ENCODE measurements around the gene PDCD4.

PDCD4 gene

DNA sequence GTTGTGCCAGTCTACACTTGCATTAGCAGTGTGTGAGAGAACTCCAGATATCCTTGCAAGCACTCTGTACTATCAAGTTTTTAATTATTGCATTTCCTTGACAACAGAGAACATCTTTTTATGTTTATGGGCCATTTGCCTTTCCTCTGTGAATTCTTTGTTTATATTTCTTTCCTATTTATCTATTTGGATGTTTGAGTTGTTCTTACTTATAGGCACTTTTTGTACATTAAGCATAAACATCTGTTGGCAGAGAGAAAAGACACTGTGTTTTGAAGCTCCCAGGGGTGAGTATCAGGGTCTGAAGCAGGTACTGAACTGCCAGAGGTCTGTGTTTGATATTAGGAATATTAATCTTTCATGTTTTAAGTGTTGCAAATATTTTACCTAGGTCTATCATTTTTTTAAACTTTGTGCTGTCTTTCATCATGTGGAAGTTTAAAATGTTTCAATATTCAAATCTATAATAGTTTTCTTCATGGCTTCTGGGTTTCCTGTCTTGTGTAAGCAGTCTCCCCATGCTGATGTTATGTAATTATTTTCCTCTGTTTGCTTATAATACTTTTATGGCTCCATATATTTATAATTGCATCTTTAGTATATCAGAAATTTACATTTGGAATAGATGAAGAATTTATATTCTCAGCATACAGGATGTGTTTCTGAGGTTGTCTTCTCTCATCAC lies 17.7 kb upstream of the PDCD4 start:
- Histone ChIP-seq H3K4me2 (ENCODE audit: low read length) (no peak overlapping the region), H3K4ac (ENCODE audit: low read depth, low read length) (no peak overlapping the region), H3K79me1 (ENCODE audit: low read length) (no peaks in the 10 kb centered on the region), H4K8ac (ENCODE audit: low read depth, low read length) (no peak overlapping the region), H3K4me1 (ENCODE audit: control insufficient read depth, low read depth, low read length) (peaks cover 3% of the 10 kb centered on the region), H3K36me3 (ENCODE audit: control insufficient read depth, insufficient read depth, low read length) (no peaks in the 10 kb centered on the region), H3K27ac (ENCODE audit: low read depth, low read length) (no peak overlapping the region), H2AK5ac (ENCODE audit: low read length) (no peak overlapping the region), H3K79me2 (ENCODE audit: control insufficient read depth, insufficient read depth, low read length) (no peaks in the 10 kb centered on the region), H3K23ac (ENCODE audit: low read length) (no peak overlapping the region), H3K18ac (ENCODE audit: low read length) (no peak overlapping the region), H3K4me3 (ENCODE audit: low read length) (no peak overlapping the region), H2BK120ac (ENCODE audit: low read depth, low read length) (no peak overlapping the region), H3K56ac (ENCODE audit: low read length) (no peak overlapping the region), H2BK15ac (replicated peaks; ENCODE audit: low read depth) (no peak overlapping the region), H4K5ac (ENCODE audit: low read length) (no peak overlapping the region), H2BK5ac (ENCODE audit: low read length) (no peak overlapping the region), H3K9ac (ENCODE audit: low read length) (no peak overlapping the region), H3K27me3 (ENCODE audit: insufficient read depth, low read length, poor library complexity) (no peaks in the 10 kb centered on the region)
- no peak for DNase-seq

DNA sequence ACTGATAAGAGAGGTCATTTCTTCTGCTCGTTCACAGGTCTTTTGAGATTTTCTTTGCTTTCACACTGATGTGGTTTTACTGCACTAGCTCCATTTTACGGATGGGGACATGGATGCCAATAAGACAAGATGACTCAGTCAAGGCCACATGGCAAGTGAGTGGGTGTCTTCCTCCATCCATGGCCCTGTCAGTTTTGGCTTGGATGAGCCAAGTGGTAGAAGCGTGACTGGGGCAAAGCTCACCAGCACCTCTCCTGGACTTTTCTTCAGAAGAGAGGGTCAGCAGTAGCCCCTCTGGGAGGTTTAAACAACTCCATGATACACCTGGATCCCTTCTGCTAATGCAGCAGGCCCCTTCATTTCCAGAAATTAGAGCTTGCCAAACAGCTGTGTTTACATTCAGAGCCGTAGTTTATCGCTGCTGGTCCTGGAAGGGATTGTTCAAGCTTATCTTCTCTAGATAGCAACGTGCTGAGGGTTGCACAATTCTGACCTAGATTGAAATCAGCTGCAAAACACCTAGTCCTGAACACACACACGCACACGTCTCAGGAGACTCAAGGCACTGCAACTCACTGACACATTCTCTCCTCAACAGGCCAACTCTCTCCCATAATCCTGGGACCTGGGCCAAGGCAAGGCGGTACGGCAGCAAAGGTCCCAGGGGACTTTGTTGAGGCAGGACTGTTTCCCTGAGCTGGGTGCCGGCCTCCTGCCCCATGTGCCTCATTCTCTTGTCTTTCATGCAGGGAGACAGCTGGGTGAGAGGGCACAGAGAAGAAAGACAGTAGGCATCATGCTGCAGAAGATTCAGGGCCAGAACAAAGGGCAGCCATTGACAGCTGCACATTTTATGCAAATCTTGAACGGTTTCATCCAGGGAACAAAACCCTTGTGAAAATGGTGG lies 14.2 kb upstream of the PDCD4 start:
- H3K56ac ChIP-seq (ENCODE audit: low read length), result peak overlapping the region; percentile 56
- H3K4me2 ChIP-seq (ENCODE audit: low read length), result no peak overlapping the region
- no peaks in the 10 kb centered on the region for H3K27me3 ChIP-seq (ENCODE audit: insufficient read depth, low read length, poor library complexity)
- H3K27ac ChIP-seq (ENCODE audit: low read depth, low read length), result peak overlapping the region; percentile 81
- no peaks in the 10 kb centered on the region for H3K79me2 ChIP-seq (ENCODE audit: control insufficient read depth, insufficient read depth, low read length)
- H3K36me3 ChIP-seq (ENCODE audit: control insufficient read depth, insufficient read depth, low read length), result no peaks in the 10 kb centered on the region
- no peak overlapping the region for H4K5ac ChIP-seq (ENCODE audit: low read length)
- H2BK15ac ChIP-seq (replicated peaks; ENCODE audit: low read depth), result no peak overlapping the region
- no peaks in the 10 kb centered on the region for H3K79me1 ChIP-seq (ENCODE audit: low read length)
- DNase-seq, result peak; percentile 82
- no peak overlapping the region for H3K4ac ChIP-seq (ENCODE audit: low read depth, low read length)
- H2AK5ac ChIP-seq (ENCODE audit: low read length), result no peak overlapping the region
- no peak overlapping the region for H3K9ac ChIP-seq (ENCODE audit: low read length)
- H3K4me3 ChIP-seq (ENCODE audit: low read length), result no peak overlapping the region
- no peak overlapping the region for H2BK120ac ChIP-seq (ENCODE audit: low read depth, low read length)
- no peak overlapping the region for H3K23ac ChIP-seq (ENCODE audit: low read length)
- H4K8ac ChIP-seq (ENCODE audit: low read depth, low read length), result no peak overlapping the region
- no CpG with 5 or more reads among the region's 12 CpGs for WGBS (ENCODE audit: extremely low coverage, insufficient coverage, low lambda C conversion rate)
- peaks cover 5% of the 10 kb centered on the region for H3K4me1 ChIP-seq (ENCODE audit: control insufficient read depth, low read depth, low read length)
- peak overlapping the region; percentile 60 for H3K18ac ChIP-seq (ENCODE audit: low read length)
- H2BK5ac ChIP-seq (ENCODE audit: low read length), result peak overlapping the region; percentile 92

DNA sequence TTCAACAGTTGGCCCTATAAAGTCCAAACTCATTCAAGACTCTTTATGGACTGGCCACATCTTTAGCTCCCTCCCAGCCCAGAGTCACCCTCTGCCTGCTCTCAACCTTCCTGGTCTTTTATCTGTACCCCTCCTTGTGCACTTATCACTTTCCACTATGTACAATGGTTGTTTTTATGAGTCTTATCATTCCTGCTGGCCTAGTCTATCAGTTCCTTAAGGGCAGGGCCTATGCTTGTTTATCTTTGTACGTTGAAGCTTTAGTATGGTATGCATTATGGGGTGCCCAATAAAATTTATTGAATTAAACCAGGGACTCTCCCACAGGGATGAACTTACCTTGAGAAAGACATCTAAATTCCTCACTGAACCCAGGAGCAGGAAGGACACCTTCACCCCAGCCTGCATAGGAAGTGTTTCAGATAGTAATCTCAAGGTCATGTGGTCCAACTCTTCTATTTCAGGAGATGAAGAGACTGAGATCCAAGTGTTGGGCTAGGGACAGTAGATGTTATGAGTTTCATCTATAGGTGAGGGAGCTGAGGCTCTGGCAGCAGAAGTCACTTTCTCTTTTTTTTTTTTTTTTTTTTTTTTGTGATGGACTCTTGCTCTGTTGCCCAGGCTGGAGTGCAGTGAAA lies 13.3 kb upstream of the PDCD4 start:
- Histone ChIP-seq H2BK5ac (ENCODE audit: low read length) (no peak overlapping the region), H3K23ac (ENCODE audit: low read length) (no peak overlapping the region), H3K4me2 (ENCODE audit: low read length) (no peak overlapping the region), H3K27ac (ENCODE audit: low read depth, low read length) (peak overlapping the region; percentile 69), H3K79me2 (ENCODE audit: control insufficient read depth, insufficient read depth, low read length) (no peaks in the 10 kb centered on the region), H2AK5ac (ENCODE audit: low read length) (peak overlapping the region; percentile 56), H3K18ac (ENCODE audit: low read length) (peak overlapping the region; percentile 60), H3K79me1 (ENCODE audit: low read length) (no peaks in the 10 kb centered on the region), H2BK15ac (replicated peaks; ENCODE audit: low read depth) (no peak overlapping the region), H2BK120ac (ENCODE audit: low read depth, low read length) (no peak overlapping the region), H3K4me1 (ENCODE audit: control insufficient read depth, low read depth, low read length) (peaks cover 5% of the 10 kb centered on the region), H3K4ac (ENCODE audit: low read depth, low read length) (no peak overlapping the region), H4K8ac (ENCODE audit: low read depth, low read length) (no peak overlapping the region), H3K27me3 (ENCODE audit: insufficient read depth, low read length, poor library complexity) (no peaks in the 10 kb centered on the region), H4K5ac (ENCODE audit: low read length) (no peak overlapping the region), H3K9ac (ENCODE audit: low read length) (no peak overlapping the region), H3K4me3 (ENCODE audit: low read length) (no peak overlapping the region), H3K36me3 (ENCODE audit: control insufficient read depth, insufficient read depth, low read length) (no peaks in the 10 kb centered on the region), H3K56ac (ENCODE audit: low read length) (no peak overlapping the region)
- DNase-seq, result no peak
- no CpG with 5 or more reads among the region's 1 CpG for WGBS (ENCODE audit: extremely low coverage, insufficient coverage, low lambda C conversion rate)

DNA sequence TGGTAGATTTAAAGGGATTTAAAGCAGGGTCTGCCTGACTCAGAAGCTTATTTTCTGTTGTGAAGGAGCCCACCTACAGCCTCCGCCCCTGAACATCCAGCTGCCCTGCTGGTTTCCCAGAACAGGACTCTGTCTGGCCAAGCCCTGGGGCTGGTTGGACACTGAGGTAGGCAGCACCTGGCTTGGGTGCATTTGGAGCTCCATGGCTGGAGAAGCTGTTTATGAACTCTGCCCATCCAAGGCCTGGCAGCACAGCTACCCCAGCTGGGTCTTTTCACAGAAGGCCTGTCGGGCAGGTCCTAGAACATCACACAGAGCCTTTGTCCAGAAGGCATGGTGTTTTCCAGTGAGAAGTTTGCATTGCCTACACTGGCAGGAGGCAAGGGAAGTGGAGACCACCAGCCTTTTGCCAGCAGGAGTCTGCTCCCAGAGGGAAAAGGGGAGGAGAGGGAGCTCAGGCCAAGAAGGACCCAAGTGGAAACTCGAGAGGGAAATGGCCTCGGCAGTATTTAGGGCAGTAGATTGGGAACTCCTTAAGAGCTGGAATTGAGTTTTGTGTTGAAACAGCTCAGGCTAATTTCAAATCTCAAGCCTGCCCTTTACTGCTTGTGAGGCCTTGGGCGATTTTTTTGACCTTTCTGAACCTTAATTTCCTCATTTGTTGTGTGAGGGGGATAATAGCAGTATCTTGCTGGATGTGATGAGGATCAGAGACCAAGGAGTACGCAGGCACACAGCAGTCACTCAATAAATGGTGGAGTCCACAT lies 12.3 kb upstream of the PDCD4 start:
- H3K4me3 ChIP-seq (ENCODE audit: low read length), result no peak overlapping the region
- H3K4ac ChIP-seq (ENCODE audit: low read depth, low read length), result no peak overlapping the region
- no peak overlapping the region for H3K23ac ChIP-seq (ENCODE audit: low read length)
- H3K4me1 ChIP-seq (ENCODE audit: control insufficient read depth, low read depth, low read length), result peaks cover 5% of the 10 kb centered on the region
- H3K9ac ChIP-seq (ENCODE audit: low read length), result no peak overlapping the region
- no peaks in the 10 kb centered on the region for H3K79me2 ChIP-seq (ENCODE audit: control insufficient read depth, insufficient read depth, low read length)
- no peak overlapping the region for H2BK5ac ChIP-seq (ENCODE audit: low read length)
- WGBS (ENCODE audit: extremely low coverage, insufficient coverage, low lambda C conversion rate), result no CpG with 5 or more reads among the region's 6 CpGs
- no peak overlapping the region for H3K27ac ChIP-seq (ENCODE audit: low read depth, low read length)
- DNase-seq, result no peak
- H3K36me3 ChIP-seq (ENCODE audit: control insufficient read depth, insufficient read depth, low read length), result no peaks in the 10 kb centered on the region
- H2BK120ac ChIP-seq (ENCODE audit: low read depth, low read length), result peak overlapping the region; percentile 1
- H2BK15ac ChIP-seq (replicated peaks; ENCODE audit: low read depth), result peak overlapping the region; percentile 8
- no peak overlapping the region for H4K5ac ChIP-seq (ENCODE audit: low read length)
- H3K79me1 ChIP-seq (ENCODE audit: low read length), result no peaks in the 10 kb centered on the region
- H2AK5ac ChIP-seq (ENCODE audit: low read length), result peak overlapping the region; percentile 15
- peak overlapping the region; percentile 52 for H3K18ac ChIP-seq (ENCODE audit: low read length)
- H4K8ac ChIP-seq (ENCODE audit: low read depth, low read length), result no peak overlapping the region
- H3K4me2 ChIP-seq (ENCODE audit: low read length), result no peak overlapping the region
- H3K56ac ChIP-seq (ENCODE audit: low read length), result no peak overlapping the region
- H3K27me3 ChIP-seq (ENCODE audit: insufficient read depth, low read length, poor library complexity), result no peaks in the 10 kb centered on the region

DNA sequence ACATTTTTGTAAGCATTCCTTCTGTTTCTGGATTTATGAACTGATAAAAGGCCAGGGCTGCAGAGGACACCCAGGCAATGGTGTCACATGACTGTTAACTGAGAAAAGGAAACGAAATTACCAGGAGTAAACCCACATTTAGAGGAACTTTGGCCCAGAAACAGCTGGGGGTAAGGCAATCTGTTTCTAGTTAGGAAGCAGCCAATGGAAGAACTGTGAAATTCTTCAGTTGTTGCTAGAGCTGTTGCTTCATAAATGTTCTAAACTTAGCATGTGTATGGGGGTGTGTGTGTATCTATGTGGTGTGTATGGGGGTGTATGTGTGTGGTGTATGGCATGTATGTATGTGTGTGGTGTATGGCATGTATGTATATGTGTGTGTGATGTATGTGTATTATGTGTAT lies 11.8 kb upstream of the PDCD4 start:
- Histone ChIP-seq H3K27me3 (ENCODE audit: insufficient read depth, low read length, poor library complexity) (no peaks in the 10 kb centered on the region), H4K8ac (ENCODE audit: low read depth, low read length) (no peak overlapping the region), H3K23ac (ENCODE audit: low read length) (no peak overlapping the region), H2AK5ac (ENCODE audit: low read length) (no peak overlapping the region), H3K4me1 (ENCODE audit: control insufficient read depth, low read depth, low read length) (peaks cover 5% of the 10 kb centered on the region), H3K18ac (ENCODE audit: low read length) (no peak overlapping the region), H3K4me3 (ENCODE audit: low read length) (no peak overlapping the region), H3K56ac (ENCODE audit: low read length) (no peak overlapping the region), H4K5ac (ENCODE audit: low read length) (no peak overlapping the region), H3K27ac (ENCODE audit: low read depth, low read length) (no peak overlapping the region), H2BK5ac (ENCODE audit: low read length) (no peak overlapping the region), H3K4me2 (ENCODE audit: low read length) (no peak overlapping the region), H3K36me3 (ENCODE audit: control insufficient read depth, insufficient read depth, low read length) (no peaks in the 10 kb centered on the region), H3K9ac (ENCODE audit: low read length) (no peak overlapping the region), H2BK120ac (ENCODE audit: low read depth, low read length) (no peak overlapping the region), H3K79me1 (ENCODE audit: low read length) (no peaks in the 10 kb centered on the region), H3K4ac (ENCODE audit: low read depth, low read length) (no peak overlapping the region), H2BK15ac (replicated peaks; ENCODE audit: low read depth) (no peak overlapping the region), H3K79me2 (ENCODE audit: control insufficient read depth, insufficient read depth, low read length) (no peaks in the 10 kb centered on the region)
- DNase-seq, result no peak
- no CpG with 5 or more reads among the region's 1 CpG for WGBS (ENCODE audit: extremely low coverage, insufficient coverage, low lambda C conversion rate)
